Panc1 (cell line): ENCODE data around the gene MRPL4. TPM values are rescaled to one million over a fixed set of nuclear protein-coding genes. Genes with fewer than 3 reads are reported as not detected.
A peak's percentile ranks its signal among the peaks of the same experiment; 100 is the strongest.

Source experiments
- ATAC-seq: fragments of 200-7000 bp; cut with Tn5 transposase; 2 replicates; pipeline ENCODE4 v1.9.1; 2020; ENCODE audit warnings: mild to moderate bottlenecking, moderate library complexity
- BruUV-seq: library from RNA; stranded (reverse); fragments of 400-500 nt; replicated peaks from 2 replicates; lab custom pipeline; 2021; lab: Mats Ljungman, UMichigan
- CTCF ChIA-PET: fragments of 300-600 bp; sonication (Branson Sonifier 250); formaldehyde crosslinking; loops from one replicate; lab custom pipeline; 2022; ENCODE audit warnings: antibody characterized with exemption; lab: Charles Lee
- POLR2A ChIA-PET: fragments of 300-600 bp; sonication (Branson Sonifier 250); formaldehyde crosslinking; loops from one replicate; lab custom pipeline; 2022; ENCODE audit warnings: antibody characterized with exemption; lab: Charles Lee
- DNase-seq: peaks from one replicate; pipeline ENCODE4 v3.0.0-alpha.2; 2010; ENCODE audit warnings: low read depth, low spot score
- H3K27ac ChIP-seq: 2 replicates; pipeline ENCODE4 v1.5.1; 2011; ENCODE audit warnings: mild to moderate bottlenecking, low read length, inconsistent platforms
- H3K27me3 ChIP-seq: fragments of 200-500 bp; sonication (Bioruptor generic); 2 replicates; pipeline ENCODE4 v1.6.0; 2014; ENCODE audit warnings: low read length, inconsistent platforms; ENCODE audit not compliant: control insufficient read depth, insufficient read depth
- H3K36me3 ChIP-seq: fragments of 200-500 bp; sonication (Bioruptor generic); 2 replicates; pipeline ENCODE4 v1.5.1; 2014; ENCODE audit warnings: inconsistent platforms, mild to moderate bottlenecking, low read length, moderate library complexity; ENCODE audit not compliant: control insufficient read depth, insufficient read depth
- H3K4me1 ChIP-seq: 2 replicates; pipeline ENCODE4 v1.5.1; 2011; ENCODE audit warnings: inconsistent platforms, mild to moderate bottlenecking, low read length, moderate library complexity; ENCODE audit not compliant: control insufficient read depth, insufficient read depth
- H3K4me3 ChIP-seq, 2 experiments: 2 replicates each; pipeline ENCODE4 v1.5.1; 2011 to 2012; ENCODE audit warnings: low read depth in 2 of 2, low read length in 2 of 2, mild to moderate bottlenecking in 2 of 2, inconsistent platforms in 1 of 2, moderate library complexity in 1 of 2
- H3K9me3 ChIP-seq: fragments of 200-500 bp; sonication (Bioruptor generic); 2 replicates; pipeline ENCODE4 v1.5.1; 2014; ENCODE audit warnings: low read depth, mild to moderate bottlenecking, inconsistent platforms, low read length, moderate library complexity; ENCODE audit not compliant: control insufficient read depth, insufficient read depth
- CTCF ChIP-seq: fragments of 450-650 bp; IDR thresholded peaks from 2 replicates; pipeline ENCODE4 v1.5.1; 2017; ENCODE audit warnings: mild to moderate bottlenecking
- POLR2AphosphoS5 ChIP-seq: IDR thresholded peaks from 2 replicates; pipeline ENCODE4 v1.6.1; 2012; ENCODE audit warnings: mild to moderate bottlenecking, low read depth, low read length, moderate library complexity
- REST ChIP-seq, 2 experiments: IDR thresholded peaks; 2 replicates each; pipeline ENCODE4 v1.6.1; 2011 to 2012; ENCODE audit warnings: low read depth in 2 of 2, control low read depth in 1 of 2, low read length in 1 of 2, mild to moderate bottlenecking in 1 of 2, moderate library complexity in 1 of 2; ENCODE audit not compliant: insufficient read depth in 1 of 2
- SIN3A ChIP-seq: IDR thresholded peaks from 2 replicates; pipeline ENCODE4 v1.6.1; 2012; ENCODE audit warnings: low read depth, mild to moderate bottlenecking, low read length, moderate library complexity, borderline replicate concordance; ENCODE audit not compliant: insufficient read depth
- TCF7L2 ChIP-seq: IDR thresholded peaks from 2 replicates; pipeline ENCODE4 v1.6.1; 2011; ENCODE audit warnings: mild to moderate bottlenecking, low read depth, low read length, inconsistent platforms
- in situ Hi-C: cut with HindIII; loops from 2 replicates; pipeline ENCODE4 v1.10.0; 2016; ENCODE audit warnings: low sequenced_read_pairs, low pct_unique_long_range_greater_than_20kb
- intact Hi-C: fragments of 100-400 bp; cut with micrococcal nuclease; formaldehyde crosslinking; loops from one replicate; pipeline ENCODE4 v1.10.0; 2022; ENCODE audit not compliant: unreplicated experiment
- total RNA-seq: library from RNA; stranded (reverse); gene quantifications from one replicate; pipeline ENCODE4 v1.2.1, GENCODE V29; 2021; ENCODE audit not compliant: unreplicated experiment

Gene MRPL4
- total RNA-seq, 1 experiment from 2014 or later: 62.8 TPM

- CTCF ChIA-PET: no interaction called here
- intact Hi-C loops: no loop called here
Measured at GRCh38 chr19:10266706-10267105, 14.7 kb downstream of the MRPL4 start.

GRCh38 chr19:10268071-10268470 is 16.1 kb downstream of the MRPL4 start:
- DNase-seq (no peak), ATAC-seq (no peak)
- Histone ChIP-seq H3K9me3 (no peaks in the 10 kb centered on the region), H3K4me1 (peaks cover 4% of the 10 kb centered on the region), H3K36me3 (no peaks in the 10 kb centered on the region), H3K4me3 (no peak overlapping the region), H3K27me3 (no peaks in the 10 kb centered on the region), H3K27ac (no peak overlapping the region)
- intact Hi-C loops: no loop called here
- in situ Hi-C loops: no loop called here
- POLR2A ChIA-PET: interaction anchor here (0.5 kb wide), 1 partner anchor 135 kb away, joined by 4 read pairs; no protein-coding TSS in a partner anchor
- BruUV-seq: no TSS peak
- no peak for TF ChIP-seq TCF7L2
- CTCF ChIA-PET: no interaction called here

More at GRCh38 chr19:10266706-10267105, 14.7 kb downstream of the MRPL4 start:
- Histone ChIP-seq H3K27me3 (no peaks in the 10 kb centered on the region), H3K9me3 (no peaks in the 10 kb centered on the region), H3K36me3 (no peaks in the 10 kb centered on the region), H3K4me3 (no peak overlapping the region), H3K4me1 (peaks cover 4% of the 10 kb centered on the region), H3K27ac (no peak overlapping the region)
- in situ Hi-C loops: no loop called here
- BruUV-seq: no TSS peak
- DNase-seq (no peak), ATAC-seq (no peak)
- POLR2A ChIA-PET: no interaction called here
- TF ChIP-seq CTCF: no peak
- TF ChIP-seq POLR2AphosphoS5: no peak
- no peak for TF ChIP-seq TCF7L2
- no peak for TF ChIP-seq REST (IDR thresholded peaks at IDR 0.05; ENCODE audit: insufficient read depth in 1 of 2, low read depth in 2 of 2, low read length in 1 of 2)
- TF ChIP-seq SIN3A: no peak

GRCh38 chr19:10269333-10270179 is 17.5 kb downstream of the MRPL4 start:
- DNase-seq: peak; percentile 33
- no peaks in the 10 kb centered on the region for H3K9me3 ChIP-seq
- peak overlapping the region; percentile 55 to 83 for H3K4me3 ChIP-seq
- TF ChIP-seq REST (IDR thresholded peaks at IDR 0.05; ENCODE audit: insufficient read depth in 1 of 2, low read depth in 2 of 2, low read length in 1 of 2) (no peak), CTCF (peak; percentile 96)
- ATAC-seq: peak; percentile 70
- ChIA-PET POLR2A (no interaction called here), CTCF (interaction anchor here (0.7 to 2.6 kb wide), 4 partner anchors 11 to 454 kb away, joined by 3 to 17 read pairs (median 4); partner anchors contain the start of gene ICAM5)
- no peaks in the 10 kb centered on the region for H3K27me3 ChIP-seq
- intact Hi-C loops: loop anchor here (5.0 kb wide), 1 partner anchor 118 kb away; no protein-coding TSS in a partner anchor
- H3K27ac ChIP-seq: peak overlapping the region; percentile 91
- in situ Hi-C loops: no loop called here
- no TSS peak for BruUV-seq
- peaks cover 4% of the 10 kb centered on the region for H3K4me1 ChIP-seq
- no peaks in the 10 kb centered on the region for H3K36me3 ChIP-seq
